Right lobe of liver (tissue), 4 donors: ENCODE data around the gene REST.

Experiments used
- CTCF ChIP-seq, 4 donors: fragments of 200-600 bp in 3 of 4; fragments of 450-650 bp in 1 of 4; IDR thresholded peaks; one replicate each; pipeline versions ENCODE4 v1.5.1 to v1.8.0; 2016 to 2022; ENCODE audit warnings: antibody characterized with exemption in 4 of 4, mild to moderate bottlenecking in 2 of 4
- POLR2A ChIP-seq: fragments of 450-650 bp; IDR thresholded peaks from one replicate; pipeline ENCODE4 v1.6.1; 2017; ENCODE audit warnings: antibody characterized with exemption, mild to moderate bottlenecking
- donor health status: DM: no; HTN: no; CAD: no.
- donor health status: DM: no; HTN: no; CAD: no.
- donor health status: DM: no; HTN: yes; CAD: no.

- no peak for TF ChIP-seq CTCF (IDR thresholded peaks at IDR 0.05)
- TF ChIP-seq POLR2A = no peak
Measured at GRCh38 chr4:56981795-56982201, 74.1 kb downstream of the REST start.
